CD4-positive, alpha-beta T cell (primary cell): ENCODE measurements around the gene ABCE1. TPM values are rescaled to one million over a fixed set of nuclear protein-coding genes. Genes with fewer than 3 reads are reported as not detected.
A peak's percentile ranks its signal among the peaks of the same experiment; 100 is the strongest.

ENCODE experiments used
- ATAC-seq: fragments of 200-7000 bp; cut with Tn5 transposase; one replicate; pipeline ENCODE4 v1.10.0; 2022; ENCODE audit warnings: mild to moderate bottlenecking; ENCODE audit not compliant: poor library complexity
- CTCF ChIA-PET: fragments of 350-600 bp; sonication (Branson Sonifier 250); formaldehyde crosslinking; loops from one replicate; lab custom pipeline; 2021; ENCODE audit warnings: antibody characterized with exemption, inconsistent platforms; lab: Charles Lee
- POLR2A ChIA-PET: fragments of 350-600 bp; sonication (Branson Sonifier 250); formaldehyde crosslinking; loops from one replicate; lab custom pipeline; 2021; ENCODE audit warnings: antibody characterized with exemption, inconsistent platforms; lab: Charles Lee
- DNase-seq, 14 experiments: peaks; one replicate each; pipeline ENCODE4 v3.0.0-alpha.2; 2013 to 2020; ENCODE audit warnings: mixed read lengths in 2 of 14
- H3K27ac ChIP-seq, 2 donors: one replicate each; pipeline versions ENCODE4 v1.5.1 to v1.7.0; 2013; ENCODE audit warnings: low read length in 2 of 2, low read depth in 1 of 2, mild to moderate bottlenecking in 1 of 2
- H3K27me3 ChIP-seq, 2 experiments: 1 replicate in 1 of 2; 2 replicates in 1 of 2; pipeline versions ENCODE4 v1.6.1 to v1.7.0; 2013; ENCODE audit warnings: low read length in 2 of 2, control low read depth in 1 of 2, mild to moderate bottlenecking in 1 of 2, moderate library complexity in 1 of 2; ENCODE audit not compliant: insufficient read depth in 2 of 2, control insufficient read depth in 1 of 2
- H3K36me3 ChIP-seq: one replicate; pipeline ENCODE4 v1.6.1; 2013; ENCODE audit warnings: low read length, control low read depth; ENCODE audit not compliant: insufficient read depth
- H3K4me1 ChIP-seq: one replicate; pipeline ENCODE4 v1.6.1; 2013; ENCODE audit warnings: low read length, control low read depth; ENCODE audit not compliant: insufficient read depth
- H3K4me3 ChIP-seq: one replicate; pipeline ENCODE4 v1.5.1; 2013; ENCODE audit warnings: mild to moderate bottlenecking, low read length, moderate library complexity
- H3K9me3 ChIP-seq, 2 experiments: 1 replicate in 1 of 2; 2 replicates in 1 of 2; pipeline versions ENCODE4 v1.6.1 to v1.7.0; 2013; ENCODE audit warnings: low read length in 2 of 2, mild to moderate bottlenecking in 2 of 2, control low read depth in 1 of 2, moderate library complexity in 1 of 2; ENCODE audit not compliant: control insufficient read depth in 1 of 2, insufficient read depth in 1 of 2
- H3K27ac Mint-ChIP-seq: one replicate; pipeline ENCODE4 v1.8.0; 2020; ENCODE audit warnings: mixed read lengths
- H3K27me3 Mint-ChIP-seq: one replicate; pipeline ENCODE4 v1.8.0; 2021; ENCODE audit warnings: mixed read lengths
- H3K36me3 Mint-ChIP-seq: one replicate; pipeline ENCODE4 v1.8.0; 2021; ENCODE audit warnings: low read depth, mixed read lengths
- H3K4me1 Mint-ChIP-seq: one replicate; pipeline ENCODE4 v1.8.0; 2021; ENCODE audit warnings: low read depth, mixed read lengths
- H3K4me3 Mint-ChIP-seq: one replicate; pipeline ENCODE4 v1.8.0; 2020; ENCODE audit warnings: mild to moderate bottlenecking, mixed read lengths
- H3K9me3 Mint-ChIP-seq: one replicate; pipeline ENCODE4 v1.8.0; 2020; ENCODE audit warnings: mixed read lengths
- CTCF ChIP-seq: fragments of 200-600 bp; IDR thresholded peaks from one replicate; pipeline ENCODE4 v1.8.0; 2022; ENCODE audit warnings: antibody characterized with exemption, mild to moderate bottlenecking
- intact Hi-C, 2 experiments: fragments of 100-400 bp; cut with DNase I in 1 of 2; cut with micrococcal nuclease in 1 of 2; formaldehyde crosslinking; loops; one replicate each; pipeline versions ENCODE4 v1.15.1 to v1.9.0; 2023 to 2025; cut with DNase I, micrococcal nuclease
- total RNA-seq, 174 experiments: library from RNA in 2 of 174; stranded (reverse) in 2 of 174; gene quantifications; one replicate each; pipeline ENCODE4 v1.2.3 and lab custom pipeline; 2021 to 2026

The ABCE1 gene
- total RNA-seq, 2 experiments from 2014 or later: 50.1 to 50.6 TPM

GRCh38 chr4:145099653-145100052 lies 1.5 kb downstream of the ABCE1 start:
- ATAC-seq: no peak
- H3K27me3 ChIP-seq: no peaks in the 10 kb centered on the region
- peaks cover 16% of the 10 kb centered on the region for H3K36me3 ChIP-seq
- peaks cover 35% of the 10 kb centered on the region for H3K36me3 Mint-ChIP-seq
- H3K4me1 Mint-ChIP-seq: peaks cover 43% of the 10 kb centered on the region
- no peak for TF ChIP-seq CTCF
- peak overlapping the region; percentile 95 for H3K4me3 Mint-ChIP-seq
- H3K9me3 ChIP-seq: no peaks in the 10 kb centered on the region
- peaks cover 26% of the 10 kb centered on the region for H3K4me1 ChIP-seq
- ChIA-PET POLR2A (interaction anchor here (0.6 to 2.6 kb wide), 4 partner anchors 15 to 518 kb away, joined by 3 to 38 read pairs (median 8); no protein-coding TSS in a partner anchor), CTCF (interaction anchor here (2.4 kb wide), 1 partner anchor 1541 kb away, joined by 6 read pairs; no protein-coding TSS in a partner anchor)
- no peaks in the 10 kb centered on the region for H3K27me3 Mint-ChIP-seq
- peak overlapping the region; percentile 93 for H3K4me3 ChIP-seq
- peak overlapping the region; percentile 99 for H3K27ac Mint-ChIP-seq
- H3K27ac ChIP-seq: no peak overlapping the region
- intact Hi-C loops: loop anchor here (2.0 to 10.0 kb wide), 8 partner anchors 79 to 1915 kb away; partner anchors contain the start of genes MMAA (in 2 of the 2), LSM6 (in 1 of the 2), SMAD1 (in 1 of the 2) and USP38 (in 1 of the 2)
- no peaks in the 10 kb centered on the region for H3K9me3 Mint-ChIP-seq
- DNase-seq: peak in 1 of 14 experiments; percentile 8

DNA sequence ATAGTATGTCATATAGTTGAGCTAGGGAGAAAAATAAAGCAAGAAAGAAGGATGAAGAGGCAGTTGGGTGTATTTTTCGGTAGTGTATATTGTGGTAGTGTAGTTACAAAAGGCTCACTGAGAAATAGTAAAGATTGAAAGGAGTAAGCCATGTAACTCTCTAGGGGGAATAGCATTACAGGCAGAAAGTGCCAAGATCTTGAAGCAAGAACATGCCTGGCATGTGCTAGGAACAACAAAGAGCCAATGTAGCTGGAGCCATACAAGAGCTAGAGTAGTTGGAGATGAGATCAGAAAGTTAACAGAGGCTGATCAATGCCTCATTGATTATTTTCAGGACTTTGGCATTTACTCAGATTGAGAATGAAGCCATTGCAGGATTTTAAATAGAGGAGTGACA lies 3.0 kb downstream of the ABCE1 start:
- H3K4me1 Mint-ChIP-seq: peaks cover 34% of the 10 kb centered on the region
- TF ChIP-seq CTCF: no peak
- no peak overlapping the region for H3K4me3 Mint-ChIP-seq
- H3K36me3 Mint-ChIP-seq: peaks cover 36% of the 10 kb centered on the region
- no peak overlapping the region for H3K27ac ChIP-seq
- H3K4me1 ChIP-seq: peaks cover 26% of the 10 kb centered on the region
- no peaks in the 10 kb centered on the region for H3K27me3 Mint-ChIP-seq
- no peaks in the 10 kb centered on the region for H3K9me3 ChIP-seq
- H3K4me3 ChIP-seq: no peak overlapping the region
- ChIA-PET POLR2A (interaction anchor here (1.5 kb wide), 1 partner anchor 80 kb away, joined by 4 read pairs; the partner anchor contains the start of gene OTUD4), CTCF (no interaction called here)
- H3K27me3 ChIP-seq: no peaks in the 10 kb centered on the region
- ATAC-seq (no peak), DNase-seq (no peak)
- H3K27ac Mint-ChIP-seq: no peak overlapping the region
- intact Hi-C loops: loop anchor here in 1 of 2 experiments (5.0 kb wide), 1 partner anchor 1584 kb away; no protein-coding TSS in a partner anchor
- H3K36me3 ChIP-seq: peaks cover 23% of the 10 kb centered on the region
- H3K9me3 Mint-ChIP-seq: no peaks in the 10 kb centered on the region

DNA sequence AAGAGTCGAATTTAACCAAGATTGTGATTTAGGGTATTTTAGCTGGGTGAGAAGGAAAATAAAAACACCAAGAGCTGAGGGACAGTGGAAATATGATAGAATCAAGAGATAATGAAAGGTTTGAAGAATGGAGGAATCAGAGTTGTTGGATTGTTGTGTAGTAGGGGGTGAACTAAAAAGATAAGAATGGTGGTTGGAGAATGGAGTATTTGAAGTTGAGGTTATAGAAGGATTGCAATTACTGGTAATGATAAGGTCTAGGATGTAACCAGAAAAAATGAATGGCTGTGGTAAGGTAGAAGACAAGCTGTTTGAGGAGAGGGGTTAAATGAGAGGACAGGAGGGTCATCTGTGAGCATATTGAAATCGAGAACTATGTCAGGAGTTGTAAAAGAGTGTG lies 4.5 kb downstream of the ABCE1 start:
- H3K27ac Mint-ChIP-seq: no peak overlapping the region
- Histone ChIP-seq H3K4me1 (peaks cover 16% of the 10 kb centered on the region), H3K27ac (no peak overlapping the region), H3K9me3 (no peaks in the 10 kb centered on the region), H3K4me3 (no peak overlapping the region), H3K36me3 (peaks cover 38% of the 10 kb centered on the region), H3K27me3 (no peaks in the 10 kb centered on the region)
- H3K36me3 Mint-ChIP-seq: peaks cover 45% of the 10 kb centered on the region
- no peaks in the 10 kb centered on the region for H3K9me3 Mint-ChIP-seq
- POLR2A ChIA-PET: no interaction called here
- intact Hi-C loops: loop anchor here in 1 of 2 experiments (5.0 kb wide), 1 partner anchor 1585 kb away; no protein-coding TSS in a partner anchor
- DNase-seq (no peak), ATAC-seq (no peak)
- TF ChIP-seq CTCF: no peak
- H3K27me3 Mint-ChIP-seq: no peaks in the 10 kb centered on the region
- CTCF ChIA-PET: no interaction called here
- peaks cover 34% of the 10 kb centered on the region for H3K4me1 Mint-ChIP-seq
- H3K4me3 Mint-ChIP-seq: no peak overlapping the region
